Fibroblast of villous mesenchyme (primary cell): ENCODE results near the gene GAGE12J. TPM values are rescaled to one million over a fixed set of nuclear protein-coding genes. Genes with fewer than 3 reads are reported as not detected.
"Not testable (repeated sequence)": the region's sequence is repeated elsewhere in the genome, so short reads cannot be mapped to it uniquely, and the experiment has no call there.

Source experiments
- DNase-seq: peaks from one replicate; pipeline ENCODE4 v3.0.0-alpha.2; 2010; ENCODE audit warnings: low read depth
- H3K4me3 ChIP-seq: 2 replicates; pipeline ENCODE4 v1.5.1; 2011; ENCODE audit warnings: low read depth, mild to moderate bottlenecking, low read length
- CTCF ChIP-seq: IDR thresholded peaks from 2 replicates; pipeline ENCODE4 v1.5.1; 2012; ENCODE audit warnings: low read depth, mild to moderate bottlenecking, low read length; ENCODE audit not compliant: insufficient read depth
- total RNA-seq: library from RNA; depleted of rRNA; stranded (reverse); fragments of >200 nt; gene quantifications from 2 replicates; pipeline ENCODE4 v1.2.3, GENCODE V29; 2012

Gene GAGE12J
- total RNA-seq, 1 donor, result not detected

- no peak for TF ChIP-seq CTCF
- DNase-seq, result no peak
- no peak overlapping the region for H3K4me3 ChIP-seq
These were observed 11.5 kb upstream of the GAGE12J start for GRCh38 chrX:49310371-49310770.

- TF ChIP-seq CTCF, result no peak
- no peak overlapping the region for H3K4me3 ChIP-seq
- DNase-seq, result no peak
These were observed 9.7 kb upstream of the GAGE12J start for GRCh38 chrX:49312176-49312575.

GRCh38 chrX:49316085-49316484 is 5.8 kb upstream of the GAGE12J start:
- H3K4me3 ChIP-seq, result no peak overlapping the region
- TF ChIP-seq CTCF, result no peak

GRCh38 chrX:49322266-49322665 is 429 bp downstream of the GAGE12J start:
- DNase-seq, H3K4me3 ChIP-seq: not testable (repeated sequence)

More at GRCh38 chrX:49316085-49316484, 5.8 kb upstream of the GAGE12J start:
- DNase-seq, result no peak

- not testable (repeated sequence) for DNase-seq, H3K4me3 ChIP-seq
These were observed 1.9 kb downstream of the GAGE12J start for GRCh38 chrX:49323735-49324134.

- H3K4me3 ChIP-seq, DNase-seq: not testable (repeated sequence)
These were observed 8.6 kb downstream of the GAGE12J start for GRCh38 chrX:49330421-49330820.

GRCh38 chrX:49331282-49331681 is 9.4 kb downstream of the GAGE12J start, which contains the start of gene GAGE13:
Gene GAGE13, plus strand, starts transcription at chrX:49331582. Its CDS starts 1,156 bp downstream, at chrX:49332738.
- not testable (repeated sequence) for DNase-seq

GRCh38 chrX:49331841-49332240 is 10.0 kb downstream of the GAGE12J start:
- H3K4me3 ChIP-seq, DNase-seq: not testable (repeated sequence)

More at GRCh38 chrX:49331282-49331681, 9.4 kb downstream of the GAGE12J start, which contains the start of gene GAGE13:
- not testable (repeated sequence) for H3K4me3 ChIP-seq

GRCh38 chrX:49341449-49341848 is 19.6 kb downstream of the GAGE12J start:
- not testable (repeated sequence) for H3K4me3 ChIP-seq, DNase-seq

- DNase-seq, H3K4me3 ChIP-seq: not testable (repeated sequence)
These were observed 22.8 kb downstream of the GAGE12J start for GRCh38 chrX:49344496-49345175.

- DNase-seq, result not testable (repeated sequence)
These were observed 23.6 kb downstream of the GAGE12J start for GRCh38 chrX:49345402-49345801.

GRCh38 chrX:49346150-49346549 is 24.3 kb downstream of the GAGE12J start:
- H3K4me3 ChIP-seq, result not testable (repeated sequence)
- DNase-seq, result peak; percentile 3

More at GRCh38 chrX:49345402-49345801, 23.6 kb downstream of the GAGE12J start:
- not testable (repeated sequence) for H3K4me3 ChIP-seq
